Mucosa of descending colon (tissue), 3 donors: ENCODE measurements around the gene MTUS2. TPM values are rescaled to one million over a fixed set of nuclear protein-coding genes. Genes with fewer than 3 reads are reported as not detected.

ENCODE experiments used
- ATAC-seq: fragments of 200-7000 bp; cut with Tn5 transposase; one replicate; pipeline ENCODE4 v1.9.1; 2020; ENCODE audit warnings: mild to moderate bottlenecking, moderate library complexity
- DNase-seq, 3 donors: peaks; one replicate each; pipeline ENCODE4 v3.0.0-alpha.2; 2020
- H3K36me3 ChIP-seq: fragments of 200-600 bp; one replicate; pipeline ENCODE4 v1.8.0; 2021; ENCODE audit warnings: low read depth, mild to moderate bottlenecking
- H3K4me1 ChIP-seq: fragments of 200-600 bp; one replicate; pipeline ENCODE4 v1.8.0; 2021; ENCODE audit warnings: low read depth, mild to moderate bottlenecking
- H3K4me3 ChIP-seq: fragments of 200-600 bp; one replicate; pipeline ENCODE4 v1.8.0; 2021; ENCODE audit warnings: mild to moderate bottlenecking
- H3K9me3 ChIP-seq: fragments of 200-600 bp; one replicate; pipeline ENCODE4 v1.8.0; 2021; ENCODE audit warnings: mild to moderate bottlenecking
- CTCF ChIP-seq: fragments of 200-600 bp; IDR thresholded peaks from one replicate; pipeline ENCODE4 v1.8.0; 2022; ENCODE audit warnings: antibody characterized with exemption, mild to moderate bottlenecking
- intact Hi-C, 2 donors: fragments of 100-400 bp; cut with DNase I in 1 of 2; cut with micrococcal nuclease in 1 of 2; formaldehyde crosslinking; loops; one replicate each; pipeline versions ENCODE4 v1.11.0 to v1.11.1; 2022; cut with DNase I, micrococcal nuclease
- total RNA-seq, 3 donors: library from RNA; stranded (reverse); fragmentation: NEBNext Ultra II Directional in 2 of 3; extraction: Animal tissue kit (Norgen Biotek cat#: 25700) in 2 of 3; gene quantifications; one replicate each; pipeline versions ENCODE4 v1.2.1 to v1.2.4, GENCODE V29; 2021 to 2023
- donor health status: DM: no; HTN: no; CAD: no; lungs with moderate emphysema.
- donor health status: DM: no; HTN: no; CAD: no.
- donor health status: DM: no; HTN: yes; CAD: no.

The MTUS2 gene
- total RNA-seq, 3 donors from 2014 or later: 0.09 to 0.85 (median 0.60) TPM

- intact Hi-C loops: no loop called here
- peak; percentile 46 for TF ChIP-seq CTCF
- DNase-seq (peak in 1 of 3 donors; percentile 24), ATAC-seq (peak; percentile 64)
- Histone ChIP-seq H3K4me3 (no peak overlapping the region), H3K36me3 (no peaks in the 10 kb centered on the region), H3K4me1 (no peaks in the 10 kb centered on the region), H3K9me3 (no peaks in the 10 kb centered on the region)
Observed at GRCh38 chr13:29362849-29363604, 542.9 kb downstream of the MTUS2 start.

- no peak for DNase-seq
- ATAC-seq: peak; percentile 34
Observed at GRCh38 chr13:29369060-29369743, 549.1 kb downstream of the MTUS2 start.

GRCh38 chr13:29379281-29379680, 559.1 kb downstream of the MTUS2 start:
- intact Hi-C loops: no loop called here

More at GRCh38 chr13:29369060-29369743, 549.1 kb downstream of the MTUS2 start:
- Histone ChIP-seq H3K9me3 (no peaks in the 10 kb centered on the region), H3K36me3 (no peaks in the 10 kb centered on the region), H3K4me3 (no peak overlapping the region), H3K4me1 (no peaks in the 10 kb centered on the region)
- intact Hi-C loops: no loop called here
- no peak for TF ChIP-seq CTCF

GRCh38 chr13:29379865-29380264, 559.7 kb downstream of the MTUS2 start:
- intact Hi-C loops: no loop called here
- ATAC-seq (no peak), DNase-seq (no peak)
- Histone ChIP-seq H3K9me3 (no peaks in the 10 kb centered on the region), H3K36me3 (no peaks in the 10 kb centered on the region), H3K4me1 (no peaks in the 10 kb centered on the region), H3K4me3 (no peak overlapping the region)
- no peak for TF ChIP-seq CTCF

More at GRCh38 chr13:29379281-29379680, 559.1 kb downstream of the MTUS2 start:
- Histone ChIP-seq H3K4me3 (no peak overlapping the region), H3K36me3 (no peaks in the 10 kb centered on the region), H3K9me3 (no peaks in the 10 kb centered on the region), H3K4me1 (no peaks in the 10 kb centered on the region)
- no peak for ATAC-seq
- TF ChIP-seq CTCF: no peak
- DNase-seq: no peak

- no peak for DNase-seq
- H3K36me3 ChIP-seq: no peaks in the 10 kb centered on the region
- no peak for ATAC-seq
Observed at GRCh38 chr13:29382021-29382420, 561.9 kb downstream of the MTUS2 start.

More at GRCh38 chr13:29382021-29382420, 561.9 kb downstream of the MTUS2 start:
- intact Hi-C loops: no loop called here
- no peaks in the 10 kb centered on the region for H3K9me3 ChIP-seq
- no peaks in the 10 kb centered on the region for H3K4me1 ChIP-seq
- TF ChIP-seq CTCF: no peak
- no peak overlapping the region for H3K4me3 ChIP-seq
